ENCODE measurements around the gene IPCEF1.
"Not testable (repeated sequence)": the region's sequence is repeated elsewhere in the genome, so short reads cannot be mapped to it uniquely, and the experiment has no call there.

DNA sequence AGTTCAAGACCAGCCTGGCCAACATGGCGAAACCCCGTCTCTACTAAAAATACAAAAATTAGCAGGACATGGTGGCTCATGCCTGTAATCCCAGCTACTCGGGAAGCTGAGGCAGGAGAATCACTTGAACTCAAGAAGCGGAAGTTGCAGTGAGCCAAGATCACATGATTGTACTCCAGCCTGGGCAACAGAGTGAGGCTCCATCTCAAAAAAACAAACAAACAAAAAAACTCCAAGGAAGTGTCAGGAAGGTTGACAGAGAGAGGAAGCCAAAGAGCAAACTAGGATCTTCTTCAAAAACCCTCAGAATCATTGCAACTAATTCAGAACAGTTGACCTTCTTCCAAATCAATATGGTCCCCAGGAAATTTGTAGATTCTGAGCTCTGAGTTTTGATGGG, 154.9 kb downstream of the IPCEF1 start:
- not testable (repeated sequence) for TF ChIP-seq CTCF, POLR2A (IDR thresholded peaks at IDR 0.05)
